GM23338 (cell line): Measurements from ENCODE around the gene TENM4.

Experiments
- ETS1 ChIP-seq: IDR thresholded peaks from 2 replicates; pipeline ENCODE4 v1.6.1; 2016; ENCODE audit warnings: antibody characterized with exemption
- EZH2 ChIP-seq: fragments of 200-600 bp; sonication (generic); IDR thresholded peaks from one replicate; pipeline ENCODE4 v1.8.0; 2017; ENCODE audit warnings: antibody characterized with exemption, mild to moderate bottlenecking, low read depth; ENCODE audit not compliant: unreplicated experiment
- EZH2phosphoT487 ChIP-seq: fragments of 200-600 bp; sonication (generic); IDR thresholded peaks from one replicate; pipeline ENCODE4 v1.8.1; 2018; ENCODE audit warnings: antibody characterized with exemption; ENCODE audit not compliant: unreplicated experiment
- JUNB ChIP-seq: IDR thresholded peaks from one replicate; pipeline ENCODE4 v1.6.1; 2016; ENCODE audit warnings: antibody characterized with exemption; ENCODE audit not compliant: unreplicated experiment
- POLR2AphosphoS5 ChIP-seq: IDR thresholded peaks from 2 replicates; pipeline ENCODE4 v1.6.1; 2016; ENCODE audit warnings: antibody characterized with exemption, low read depth
- STAT1 ChIP-seq: IDR thresholded peaks from one replicate; pipeline ENCODE4 v1.6.1; 2016; ENCODE audit warnings: antibody characterized with exemption; ENCODE audit not compliant: unreplicated experiment
- TF ChIP-seq, protein P1 (sequence below), 2 experiments: fragments of 200-600 bp in 1 of 2; sonication (generic) in 1 of 2; conservative IDR thresholded peaks; 2 replicates each; pipeline versions ENCODE4 v1.5.1 to v1.6.1; 2016 to 2017; ENCODE audit warnings: antibody characterized with exemption in 2 of 2, low read depth in 2 of 2, mild to moderate bottlenecking in 2 of 2, moderate library complexity in 1 of 2
- TF ChIP-seq, protein P2 (sequence below): IDR thresholded peaks from one replicate; pipeline ENCODE4 v1.6.1; 2018; ENCODE audit warnings: antibody characterized with exemption; ENCODE audit not compliant: unreplicated experiment

- TF ChIP-seq, protein P1, sequence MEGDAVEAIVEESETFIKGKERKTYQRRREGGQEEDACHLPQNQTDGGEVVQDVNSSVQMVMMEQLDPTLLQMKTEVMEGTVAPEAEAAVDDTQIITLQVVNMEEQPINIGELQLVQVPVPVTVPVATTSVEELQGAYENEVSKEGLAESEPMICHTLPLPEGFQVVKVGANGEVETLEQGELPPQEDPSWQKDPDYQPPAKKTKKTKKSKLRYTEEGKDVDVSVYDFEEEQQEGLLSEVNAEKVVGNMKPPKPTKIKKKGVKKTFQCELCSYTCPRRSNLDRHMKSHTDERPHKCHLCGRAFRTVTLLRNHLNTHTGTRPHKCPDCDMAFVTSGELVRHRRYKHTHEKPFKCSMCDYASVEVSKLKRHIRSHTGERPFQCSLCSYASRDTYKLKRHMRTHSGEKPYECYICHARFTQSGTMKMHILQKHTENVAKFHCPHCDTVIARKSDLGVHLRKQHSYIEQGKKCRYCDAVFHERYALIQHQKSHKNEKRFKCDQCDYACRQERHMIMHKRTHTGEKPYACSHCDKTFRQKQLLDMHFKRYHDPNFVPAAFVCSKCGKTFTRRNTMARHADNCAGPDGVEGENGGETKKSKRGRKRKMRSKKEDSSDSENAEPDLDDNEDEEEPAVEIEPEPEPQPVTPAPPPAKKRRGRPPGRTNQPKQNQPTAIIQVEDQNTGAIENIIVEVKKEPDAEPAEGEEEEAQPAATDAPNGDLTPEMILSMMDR (conservative IDR thresholded peaks at IDR 0.05; ENCODE audit: low read depth in 2 of 2) = peak; percentile 77 to 87
- no peak for TF ChIP-seq POLR2AphosphoS5
- no peak for TF ChIP-seq ETS1
- TF ChIP-seq, protein P2, sequence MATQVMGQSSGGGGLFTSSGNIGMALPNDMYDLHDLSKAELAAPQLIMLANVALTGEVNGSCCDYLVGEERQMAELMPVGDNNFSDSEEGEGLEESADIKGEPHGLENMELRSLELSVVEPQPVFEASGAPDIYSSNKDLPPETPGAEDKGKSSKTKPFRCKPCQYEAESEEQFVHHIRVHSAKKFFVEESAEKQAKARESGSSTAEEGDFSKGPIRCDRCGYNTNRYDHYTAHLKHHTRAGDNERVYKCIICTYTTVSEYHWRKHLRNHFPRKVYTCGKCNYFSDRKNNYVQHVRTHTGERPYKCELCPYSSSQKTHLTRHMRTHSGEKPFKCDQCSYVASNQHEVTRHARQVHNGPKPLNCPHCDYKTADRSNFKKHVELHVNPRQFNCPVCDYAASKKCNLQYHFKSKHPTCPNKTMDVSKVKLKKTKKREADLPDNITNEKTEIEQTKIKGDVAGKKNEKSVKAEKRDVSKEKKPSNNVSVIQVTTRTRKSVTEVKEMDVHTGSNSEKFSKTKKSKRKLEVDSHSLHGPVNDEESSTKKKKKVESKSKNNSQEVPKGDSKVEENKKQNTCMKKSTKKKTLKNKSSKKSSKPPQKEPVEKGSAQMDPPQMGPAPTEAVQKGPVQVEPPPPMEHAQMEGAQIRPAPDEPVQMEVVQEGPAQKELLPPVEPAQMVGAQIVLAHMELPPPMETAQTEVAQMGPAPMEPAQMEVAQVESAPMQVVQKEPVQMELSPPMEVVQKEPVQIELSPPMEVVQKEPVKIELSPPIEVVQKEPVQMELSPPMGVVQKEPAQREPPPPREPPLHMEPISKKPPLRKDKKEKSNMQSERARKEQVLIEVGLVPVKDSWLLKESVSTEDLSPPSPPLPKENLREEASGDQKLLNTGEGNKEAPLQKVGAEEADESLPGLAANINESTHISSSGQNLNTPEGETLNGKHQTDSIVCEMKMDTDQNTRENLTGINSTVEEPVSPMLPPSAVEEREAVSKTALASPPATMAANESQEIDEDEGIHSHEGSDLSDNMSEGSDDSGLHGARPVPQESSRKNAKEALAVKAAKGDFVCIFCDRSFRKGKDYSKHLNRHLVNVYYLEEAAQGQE = no peak
- no peak for TF ChIP-seq EZH2
- no peak for TF ChIP-seq EZH2phosphoT487
- TF ChIP-seq JUNB = no peak
- TF ChIP-seq STAT1 = no peak
These were observed 364.2 kb downstream of the TENM4 start for GRCh38 chr11:79076526-79077115.
